GM19324 (cell line): ENCODE measurements around the gene USH1C.

Experiments used
- ATAC-seq: cut with Tn5 transposase; IDR thresholded peaks from one replicate; pipeline ENCODE4 v1.9.1; 2021; ENCODE audit warnings: mild to moderate bottlenecking, moderate library complexity; ENCODE audit not compliant: unreplicated experiment, low FRiP score

The USH1C gene

GRCh38 chr11:17479284-17480214 lies 64.7 kb downstream of the USH1C start:
- no peak for ATAC-seq

DNA sequence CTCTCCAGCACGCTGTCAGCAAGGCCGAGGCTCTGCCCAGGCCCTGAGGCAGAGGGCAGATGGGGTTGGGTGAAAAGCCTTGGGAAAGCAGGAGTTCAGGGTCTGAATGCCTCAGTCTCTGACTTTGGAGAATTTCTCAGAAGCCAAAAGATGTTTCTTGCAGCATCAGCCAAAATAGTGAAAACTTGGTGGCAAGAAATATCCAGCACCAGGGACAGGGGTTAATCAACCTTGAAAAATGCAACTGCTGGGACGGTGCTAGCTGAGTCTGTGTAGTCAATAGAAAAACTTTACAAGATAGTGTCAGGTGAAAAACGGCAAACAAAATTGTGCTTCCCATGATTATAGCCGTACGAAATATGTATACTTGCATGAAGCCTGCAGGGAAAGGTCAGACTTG lies 66.1 kb downstream of the USH1C start:
- no peak for ATAC-seq

- ATAC-seq = no peak
Measured at GRCh38 chr11:17477361-17477760, 66.9 kb downstream of the USH1C start.

- ATAC-seq = no peak
Measured at GRCh38 chr11:17477084-17477333, 67.2 kb downstream of the USH1C start.

DNA sequence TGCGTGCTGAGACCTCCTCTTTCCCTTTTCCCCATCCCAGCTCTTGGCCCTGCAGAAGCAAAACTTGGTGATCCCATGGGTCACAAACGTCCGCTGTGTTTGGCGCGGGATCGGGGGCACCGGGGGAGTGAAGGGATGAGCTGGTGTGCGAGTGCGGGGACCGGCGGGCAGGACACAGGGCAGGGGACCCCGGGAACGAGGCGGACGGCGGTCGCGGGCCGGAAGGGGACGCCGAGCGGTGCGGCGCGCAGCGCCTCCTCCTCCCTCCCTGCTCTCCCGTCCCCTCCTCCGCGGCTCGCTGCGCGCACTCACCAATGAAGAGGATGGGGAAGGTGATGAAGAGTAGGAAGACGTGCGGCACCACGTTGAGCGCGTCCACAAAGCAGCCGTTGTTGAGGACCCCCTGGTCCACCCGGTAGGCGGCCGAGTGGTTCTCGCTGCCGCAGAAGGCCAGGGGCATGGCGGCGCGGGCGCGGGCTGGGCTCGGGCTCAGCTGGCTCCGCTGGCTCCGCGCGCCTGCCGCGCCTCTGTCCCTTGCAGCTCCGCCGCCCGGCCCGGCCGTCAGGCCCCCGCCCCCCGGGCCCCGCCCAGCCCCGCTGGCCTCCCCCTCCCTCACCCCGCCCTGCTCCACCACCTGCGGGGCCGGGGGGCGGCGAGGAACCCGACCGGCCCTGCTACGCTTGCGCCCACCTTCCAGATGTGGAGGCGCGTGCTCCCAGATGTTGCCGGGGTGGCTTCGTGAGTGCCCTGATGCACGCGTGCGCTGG lies 67.7 kb downstream of the USH1C start, which contains the start of gene ABCC8:
ABCC8 (minus strand) TSS at position 529 of the 767 bp plus-strand sequence; CDS start at position 460, 69 bp downstream.
- ATAC-seq = no peak

- no peak for ATAC-seq
Measured at GRCh38 chr11:17475666-17476316, 68.4 kb downstream of the USH1C start.

GRCh38 chr11:17473071-17473744 lies 71.0 kb downstream of the USH1C start:
- no peak for ATAC-seq

DNA sequence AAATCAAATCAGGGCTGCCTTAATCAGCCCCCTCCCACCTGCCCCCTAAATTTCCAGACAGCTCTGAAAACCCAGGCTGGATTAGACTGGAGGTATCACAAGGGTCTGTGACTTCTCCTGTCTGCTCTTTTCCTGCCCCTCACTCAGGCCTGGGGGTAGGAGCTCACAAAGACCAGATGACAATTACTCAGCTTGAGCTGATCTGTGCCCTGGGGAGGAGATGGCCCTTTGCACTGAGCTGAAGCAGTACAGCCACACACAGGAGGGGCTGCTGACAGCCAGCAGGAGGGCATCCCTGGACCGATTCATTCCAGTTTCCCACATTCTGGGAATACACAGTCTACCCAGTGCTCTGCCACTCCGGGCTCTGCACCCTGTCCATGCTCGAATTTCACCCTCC lies 71.7 kb downstream of the USH1C start:
- no peak for ATAC-seq

GRCh38 chr11:17471501-17471900 lies 72.7 kb downstream of the USH1C start:
- no peak for ATAC-seq

GRCh38 chr11:17469998-17470397 lies 74.2 kb downstream of the USH1C start:
- ATAC-seq = no peak

GRCh38 chr11:17468122-17468521 lies 76.1 kb downstream of the USH1C start:
- ATAC-seq = no peak

DNA sequence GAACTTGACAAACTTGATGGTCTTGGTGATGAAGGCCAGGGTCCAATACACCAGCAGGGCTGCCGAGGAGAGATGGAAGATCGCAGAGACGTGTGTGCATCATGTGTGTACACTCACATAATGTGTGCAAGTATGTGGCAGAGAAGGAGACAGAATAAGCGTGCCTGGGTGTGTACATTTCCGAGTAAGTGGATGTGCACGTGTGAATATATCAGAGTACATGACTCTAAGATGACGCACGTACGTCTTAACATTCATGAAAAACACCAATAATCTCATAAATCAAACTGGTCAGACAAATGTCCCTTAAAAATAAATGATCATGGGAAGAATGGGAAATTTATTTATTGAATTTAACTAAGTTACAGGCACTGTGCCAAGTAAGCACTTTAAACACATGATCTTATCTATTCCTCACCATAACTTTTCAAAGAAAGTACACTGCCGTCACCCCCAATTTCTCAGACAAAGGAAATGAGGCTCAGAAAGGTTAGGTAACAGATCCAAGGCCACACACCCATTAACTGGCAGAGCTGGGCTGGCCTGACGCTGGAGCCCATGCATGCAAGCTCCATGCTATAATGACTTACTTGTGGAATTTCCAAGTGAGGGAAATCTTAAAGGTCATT lies 80.6 kb downstream of the USH1C start:
- ATAC-seq = no peak

DNA sequence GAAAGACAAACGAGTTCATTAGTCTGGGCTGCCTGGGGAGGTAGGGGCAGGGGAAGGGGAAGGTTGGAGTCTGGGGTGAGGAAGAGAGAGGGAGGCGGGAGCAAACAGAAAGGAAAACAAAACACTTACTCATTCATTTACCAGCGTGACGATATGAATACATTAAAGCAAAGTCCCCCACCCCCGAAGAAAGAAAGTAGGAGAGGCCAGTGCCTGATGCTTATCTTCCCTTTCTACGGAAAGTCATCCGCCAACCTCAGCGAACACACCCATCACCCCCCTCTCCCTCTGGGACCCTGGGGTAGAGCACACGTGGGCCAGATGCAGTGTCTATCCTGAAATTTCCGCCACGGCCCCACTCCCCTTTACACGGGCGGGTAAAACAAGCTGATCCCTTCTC lies 81.3 kb downstream of the USH1C start:
- ATAC-seq = no peak

DNA sequence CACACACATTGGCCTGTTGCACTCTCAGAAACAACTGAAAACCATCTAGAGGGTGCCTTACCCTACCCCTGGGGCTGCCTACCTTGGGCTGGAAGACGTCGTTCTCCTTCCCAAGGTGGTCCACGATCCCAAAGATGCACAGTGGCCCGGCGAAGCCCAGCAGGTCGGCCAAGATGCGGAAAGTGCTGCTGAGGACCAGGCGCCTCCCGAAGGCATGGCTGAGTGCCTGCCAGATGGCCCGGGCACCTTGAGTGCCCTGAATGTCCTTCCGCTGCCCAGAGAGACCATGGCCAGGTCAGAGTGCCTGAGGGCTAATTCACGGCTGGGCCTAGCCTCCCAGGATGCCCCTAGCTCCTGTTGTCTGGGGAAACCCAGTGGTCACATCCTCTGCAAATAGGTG lies 83.8 kb downstream of the USH1C start:
- ATAC-seq = no peak

- no peak for ATAC-seq
Measured at GRCh38 chr11:17459236-17459896, 84.8 kb downstream of the USH1C start.

DNA sequence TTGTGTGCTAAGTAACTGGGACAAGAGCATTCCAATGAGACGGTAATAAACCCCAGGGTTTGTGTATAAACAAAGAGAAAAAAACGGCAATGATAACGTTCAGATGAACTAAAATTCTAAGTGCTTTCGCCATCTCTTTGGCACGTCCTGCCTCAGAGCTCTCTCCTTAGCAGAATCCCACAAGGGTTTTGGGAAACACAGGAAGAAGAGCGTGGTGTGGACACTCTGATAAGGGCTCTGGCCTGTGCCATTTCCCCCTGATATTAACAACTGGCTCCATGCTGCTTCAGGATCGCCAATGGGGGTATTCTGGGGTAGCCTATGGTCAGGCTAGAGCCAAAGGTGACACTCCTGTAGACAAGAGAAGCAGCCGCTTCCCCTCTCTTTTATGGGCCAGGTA lies 85.9 kb downstream of the USH1C start:
- no peak for ATAC-seq

- ATAC-seq = no peak
Measured at GRCh38 chr11:17457396-17458173, 86.6 kb downstream of the USH1C start.

DNA sequence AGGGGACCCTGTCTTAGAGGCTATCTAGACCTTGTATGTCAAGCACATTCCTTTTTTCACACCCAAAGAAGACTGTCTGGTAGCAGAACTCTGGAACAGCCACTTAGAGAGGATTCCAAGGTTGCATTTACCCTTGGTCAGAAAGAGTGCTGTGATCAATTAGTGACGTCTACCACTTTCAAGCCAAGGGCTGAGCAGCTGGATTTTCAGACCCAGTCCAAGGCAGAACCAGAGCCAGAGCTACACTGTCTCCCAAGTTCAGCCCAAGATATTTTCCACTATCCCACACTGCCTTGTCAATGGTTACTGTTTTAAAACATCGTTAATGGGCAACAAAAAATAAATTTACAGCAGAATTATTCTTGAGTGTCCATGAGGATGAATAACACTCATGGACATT lies 91.5 kb downstream of the USH1C start:
- no peak for ATAC-seq

- ATAC-seq = no peak
Measured at GRCh38 chr11:17449158-17449557, 95.1 kb downstream of the USH1C start.
